Embryonic facial prominence (tissue), 1 donor: ENCODE results near the gene FAM216A.

ENCODE experiments used
- DNase-seq: peaks from one replicate; pipeline ENCODE4 v3.0.0-alpha.2; 2016; ENCODE audit errors: extremely low spot score

Gene FAM216A

GRCh38 chr12:110538869-110539622, 70.4 kb downstream of the FAM216A start:
- DNase-seq, result no peak
